Retinal pigment epithelial cell (primary cell): ENCODE measurements around the gene FMO1.

Experiments used
- DNase-seq: peaks from one replicate; pipeline ENCODE4 v3.0.0-alpha.2; 2010; ENCODE audit warnings: low read depth
- H3K4me3 ChIP-seq: 2 replicates; pipeline ENCODE4 v1.5.1; 2011; ENCODE audit warnings: mild to moderate bottlenecking, low read length, control low read depth, moderate library complexity
- TF ChIP-seq, protein P1 (sequence below): conservative IDR thresholded peaks from 2 replicates; pipeline ENCODE4 v1.5.1; 2011; ENCODE audit warnings: low read depth, low read length, control low read depth, inconsistent platforms

Gene FMO1, protein sequence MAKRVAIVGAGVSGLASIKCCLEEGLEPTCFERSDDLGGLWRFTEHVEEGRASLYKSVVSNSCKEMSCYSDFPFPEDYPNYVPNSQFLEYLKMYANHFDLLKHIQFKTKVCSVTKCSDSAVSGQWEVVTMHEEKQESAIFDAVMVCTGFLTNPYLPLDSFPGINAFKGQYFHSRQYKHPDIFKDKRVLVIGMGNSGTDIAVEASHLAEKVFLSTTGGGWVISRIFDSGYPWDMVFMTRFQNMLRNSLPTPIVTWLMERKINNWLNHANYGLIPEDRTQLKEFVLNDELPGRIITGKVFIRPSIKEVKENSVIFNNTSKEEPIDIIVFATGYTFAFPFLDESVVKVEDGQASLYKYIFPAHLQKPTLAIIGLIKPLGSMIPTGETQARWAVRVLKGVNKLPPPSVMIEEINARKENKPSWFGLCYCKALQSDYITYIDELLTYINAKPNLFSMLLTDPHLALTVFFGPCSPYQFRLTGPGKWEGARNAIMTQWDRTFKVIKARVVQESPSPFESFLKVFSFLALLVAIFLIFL

DNA sequence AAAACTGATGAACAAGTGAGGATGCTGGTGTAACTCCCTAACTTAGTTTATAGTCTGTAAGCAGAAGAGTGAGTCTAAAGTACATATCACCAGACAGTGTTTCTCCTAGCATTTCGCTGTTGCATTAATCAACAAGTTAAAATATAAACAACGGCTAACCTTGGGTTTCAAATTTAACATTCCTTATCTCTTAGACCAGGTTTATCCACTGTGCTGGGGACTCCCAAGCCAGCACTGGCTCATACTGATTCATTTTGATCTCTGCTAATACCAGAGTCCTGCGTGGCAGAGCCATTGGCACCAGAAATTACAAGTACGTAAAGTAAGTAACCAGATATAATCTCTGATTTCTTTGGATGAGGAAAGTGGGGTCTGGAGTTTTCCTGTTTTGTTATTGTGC is at the start of gene FMO1:
TSS of gene FMO1 (plus strand) at position 193 of the 400 bp plus-strand sequence. CDS start 9,594 bp downstream, outside the sequence.
- H3K4me3 ChIP-seq = no peak within 1 kb of the TSS
- DNase-seq = no peak
- TF ChIP-seq, protein P1, sequence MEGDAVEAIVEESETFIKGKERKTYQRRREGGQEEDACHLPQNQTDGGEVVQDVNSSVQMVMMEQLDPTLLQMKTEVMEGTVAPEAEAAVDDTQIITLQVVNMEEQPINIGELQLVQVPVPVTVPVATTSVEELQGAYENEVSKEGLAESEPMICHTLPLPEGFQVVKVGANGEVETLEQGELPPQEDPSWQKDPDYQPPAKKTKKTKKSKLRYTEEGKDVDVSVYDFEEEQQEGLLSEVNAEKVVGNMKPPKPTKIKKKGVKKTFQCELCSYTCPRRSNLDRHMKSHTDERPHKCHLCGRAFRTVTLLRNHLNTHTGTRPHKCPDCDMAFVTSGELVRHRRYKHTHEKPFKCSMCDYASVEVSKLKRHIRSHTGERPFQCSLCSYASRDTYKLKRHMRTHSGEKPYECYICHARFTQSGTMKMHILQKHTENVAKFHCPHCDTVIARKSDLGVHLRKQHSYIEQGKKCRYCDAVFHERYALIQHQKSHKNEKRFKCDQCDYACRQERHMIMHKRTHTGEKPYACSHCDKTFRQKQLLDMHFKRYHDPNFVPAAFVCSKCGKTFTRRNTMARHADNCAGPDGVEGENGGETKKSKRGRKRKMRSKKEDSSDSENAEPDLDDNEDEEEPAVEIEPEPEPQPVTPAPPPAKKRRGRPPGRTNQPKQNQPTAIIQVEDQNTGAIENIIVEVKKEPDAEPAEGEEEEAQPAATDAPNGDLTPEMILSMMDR = no peak

DNA sequence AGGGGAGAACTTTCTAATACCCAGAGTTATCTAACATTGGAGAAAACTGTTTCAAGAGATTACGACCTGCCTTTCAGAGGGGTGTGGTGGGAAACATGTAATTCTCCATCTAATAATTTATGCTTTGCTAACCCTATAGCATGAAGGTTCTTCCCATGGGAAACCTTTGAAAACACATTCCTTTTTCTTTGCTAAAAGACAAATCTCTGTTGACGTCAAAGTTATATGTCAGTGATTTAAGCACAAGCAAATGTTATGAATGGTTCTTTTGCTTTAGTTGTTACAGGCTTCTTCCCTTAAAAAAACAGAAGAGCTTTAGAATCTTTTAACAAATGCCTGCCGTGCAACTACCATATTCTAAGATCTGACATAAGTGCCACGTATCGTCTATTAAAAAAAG is 44.0 kb upstream of the FMO1 start:
- DNase-seq = no peak
- no peak overlapping the region for H3K4me3 ChIP-seq
- TF ChIP-seq, protein P1 = no peak

DNA sequence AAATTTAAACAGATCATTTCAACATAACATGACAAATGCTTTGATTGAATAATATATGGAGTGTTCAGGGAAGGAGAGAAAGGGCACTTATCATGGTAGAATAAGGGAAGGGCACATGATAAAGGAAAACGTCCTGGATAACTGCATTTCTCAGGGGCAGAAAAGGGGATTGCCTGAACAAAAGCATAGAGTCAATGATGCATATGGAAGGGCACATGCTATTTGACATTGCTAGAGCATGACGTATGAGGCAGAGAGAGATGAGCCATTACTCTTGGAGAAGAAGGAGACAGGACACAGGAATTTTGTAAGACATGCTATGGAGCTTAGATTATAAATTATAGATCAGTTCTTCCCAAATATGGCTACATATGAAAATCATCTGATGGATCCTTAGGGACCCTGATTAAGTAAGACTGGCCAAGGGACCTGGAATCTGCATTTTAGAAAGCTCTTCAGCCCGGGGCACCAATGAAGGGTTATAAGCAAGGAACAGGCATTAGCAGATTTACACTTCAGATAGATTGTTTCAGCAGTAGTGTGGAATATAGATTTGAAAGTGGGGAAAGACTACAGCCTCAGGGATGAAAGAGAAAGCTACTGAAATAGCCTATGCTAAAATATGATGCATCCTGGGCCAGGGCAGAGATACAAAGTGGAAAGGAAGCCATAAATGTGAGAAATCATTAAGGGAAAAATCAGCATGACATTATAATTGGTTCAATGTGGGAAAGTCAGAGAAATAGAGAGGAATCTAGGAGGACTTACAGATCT is 41.9 kb upstream of the FMO1 start:
- H3K4me3 ChIP-seq = no peak overlapping the region
- DNase-seq = no peak
- TF ChIP-seq, protein P1 = no peak

DNA sequence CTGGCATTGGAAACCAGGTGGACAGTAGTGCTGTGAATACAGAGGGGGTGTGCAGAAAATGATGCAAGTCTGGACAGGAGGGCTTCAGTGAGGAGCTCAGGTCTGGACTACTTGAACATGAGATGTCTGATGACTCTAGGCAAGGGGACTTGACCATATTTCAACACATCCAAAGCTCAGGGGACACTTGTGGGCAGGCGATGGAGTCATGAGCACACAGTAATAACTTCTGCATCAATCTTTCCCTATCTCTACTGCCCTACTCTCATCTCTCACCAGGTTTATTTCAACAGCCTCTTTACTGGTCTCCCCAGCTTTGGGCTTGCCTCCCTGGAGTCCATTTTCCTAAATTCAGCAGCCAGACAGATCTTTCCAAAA is 41.3 kb upstream of the FMO1 start:
- TF ChIP-seq, protein P1 = no peak
- no peak for DNase-seq
- H3K4me3 ChIP-seq = no peak overlapping the region

DNA sequence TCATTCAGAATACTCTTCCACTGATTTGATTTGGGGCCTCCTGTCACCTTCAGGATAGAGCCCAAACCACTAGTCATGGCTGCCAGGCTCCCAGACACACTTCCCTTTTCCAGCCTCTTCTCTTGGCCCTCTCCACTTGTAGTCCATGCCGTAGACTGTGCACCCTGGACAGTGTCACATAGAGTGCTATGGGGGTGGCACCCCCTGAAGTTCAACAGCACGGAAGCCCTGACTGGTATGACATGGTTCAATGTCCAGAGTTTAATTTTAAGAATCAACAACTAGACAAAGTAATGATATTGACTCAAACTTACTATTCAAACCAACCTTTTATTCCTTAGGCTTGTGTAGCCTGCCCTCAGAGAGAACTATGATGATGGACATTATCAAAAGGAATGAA is 40.9 kb upstream of the FMO1 start:
- no peak overlapping the region for H3K4me3 ChIP-seq
- DNase-seq = no peak
- TF ChIP-seq, protein P1 = no peak

DNA sequence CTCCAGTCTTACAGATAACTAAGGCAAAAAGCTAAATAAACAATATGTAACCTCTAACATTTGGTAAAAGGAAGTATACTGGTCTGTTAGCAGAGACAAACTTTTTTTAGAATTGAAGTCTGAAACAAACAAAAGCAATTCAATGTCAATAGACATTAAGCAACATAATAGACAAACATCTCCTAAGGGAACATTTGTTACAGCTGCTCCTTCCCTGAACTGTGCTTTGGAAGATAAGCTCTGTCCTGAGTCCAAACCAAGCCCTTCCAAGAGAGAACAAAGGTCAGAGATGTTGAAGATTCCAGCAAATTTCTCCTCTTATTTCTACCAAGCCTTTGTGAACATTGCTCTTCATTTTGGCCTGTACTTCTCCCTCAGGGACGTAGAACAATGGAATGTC is 37.9 kb upstream of the FMO1 start:
- no peak for DNase-seq
- TF ChIP-seq, protein P1 = no peak
- no peak overlapping the region for H3K4me3 ChIP-seq
